Brain microvascular endothelial cell (primary cell): Measurements from ENCODE around the gene DNLZ.

Experiments used
- DNase-seq: peaks from one replicate; pipeline ENCODE4 v3.0.0-alpha.2; 2020
- H3K27ac ChIP-seq: fragments of 250-450 bp; sonication (Bioruptor Pico); 2 replicates; pipeline ENCODE4 v1.5.1; 2020; ENCODE audit warnings: mild to moderate bottlenecking, moderate library complexity
- H3K27me3 ChIP-seq: fragments of 250-450 bp; sonication (Bioruptor Pico); replicated peaks from 2 replicates; pipeline ENCODE4 v1.5.1; 2020; ENCODE audit warnings: mild to moderate bottlenecking
- H3K36me3 ChIP-seq: fragments of 250-450 bp; sonication (Bioruptor Pico); replicated peaks from 2 replicates; pipeline ENCODE4 v1.5.1; 2020; ENCODE audit warnings: mild to moderate bottlenecking
- H3K4me3 ChIP-seq: 2 replicates; pipeline ENCODE4 v1.5.1; 2011; ENCODE audit warnings: low read depth, mild to moderate bottlenecking, control low read depth, low read length, moderate library complexity
- in situ Hi-C: cut with HindIII; loops from 2 replicates; pipeline ENCODE4 v1.10.0; 2017; ENCODE audit warnings: low sequenced_read_pairs, low pct_ligation_motif_present
- TF ChIP-seq, protein P1 (sequence below): IDR thresholded peaks from 2 replicates; pipeline ENCODE4 v1.5.1; 2011; ENCODE audit warnings: low read depth, mild to moderate bottlenecking, moderate library complexity, low read length, control low read depth, inconsistent platforms; ENCODE audit errors: missing control alignments

Gene DNLZ

DNA sequence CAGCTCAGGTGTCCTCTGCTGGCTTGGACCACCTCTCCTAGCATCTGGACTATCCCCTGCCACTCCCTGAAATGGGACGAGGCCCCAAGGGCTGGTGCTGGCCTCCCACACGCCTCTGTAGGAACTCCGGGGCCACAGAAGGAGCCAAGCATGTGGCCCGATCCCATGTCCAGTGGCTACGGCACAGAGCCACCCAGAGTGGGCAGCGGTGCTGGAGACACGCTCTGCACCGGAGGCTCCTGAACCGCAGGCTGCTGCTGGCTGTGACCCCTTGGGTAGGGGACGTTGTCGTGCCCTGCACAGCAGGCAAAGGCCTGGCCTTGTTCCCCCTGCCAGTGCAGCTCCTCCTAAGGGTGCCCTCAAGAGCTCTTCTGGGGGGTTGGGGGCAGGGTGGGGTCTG, 16.3 kb upstream of the DNLZ start:
- no peak for DNase-seq
- Histone ChIP-seq H3K27ac (no peak overlapping the region), H3K36me3 (peaks cover 70% of the 10 kb centered on the region), H3K4me3 (no peak overlapping the region), H3K27me3 (no peaks in the 10 kb centered on the region)
- TF ChIP-seq, protein P1, sequence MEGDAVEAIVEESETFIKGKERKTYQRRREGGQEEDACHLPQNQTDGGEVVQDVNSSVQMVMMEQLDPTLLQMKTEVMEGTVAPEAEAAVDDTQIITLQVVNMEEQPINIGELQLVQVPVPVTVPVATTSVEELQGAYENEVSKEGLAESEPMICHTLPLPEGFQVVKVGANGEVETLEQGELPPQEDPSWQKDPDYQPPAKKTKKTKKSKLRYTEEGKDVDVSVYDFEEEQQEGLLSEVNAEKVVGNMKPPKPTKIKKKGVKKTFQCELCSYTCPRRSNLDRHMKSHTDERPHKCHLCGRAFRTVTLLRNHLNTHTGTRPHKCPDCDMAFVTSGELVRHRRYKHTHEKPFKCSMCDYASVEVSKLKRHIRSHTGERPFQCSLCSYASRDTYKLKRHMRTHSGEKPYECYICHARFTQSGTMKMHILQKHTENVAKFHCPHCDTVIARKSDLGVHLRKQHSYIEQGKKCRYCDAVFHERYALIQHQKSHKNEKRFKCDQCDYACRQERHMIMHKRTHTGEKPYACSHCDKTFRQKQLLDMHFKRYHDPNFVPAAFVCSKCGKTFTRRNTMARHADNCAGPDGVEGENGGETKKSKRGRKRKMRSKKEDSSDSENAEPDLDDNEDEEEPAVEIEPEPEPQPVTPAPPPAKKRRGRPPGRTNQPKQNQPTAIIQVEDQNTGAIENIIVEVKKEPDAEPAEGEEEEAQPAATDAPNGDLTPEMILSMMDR = no peak
- in situ Hi-C loops = no loop called here

DNA sequence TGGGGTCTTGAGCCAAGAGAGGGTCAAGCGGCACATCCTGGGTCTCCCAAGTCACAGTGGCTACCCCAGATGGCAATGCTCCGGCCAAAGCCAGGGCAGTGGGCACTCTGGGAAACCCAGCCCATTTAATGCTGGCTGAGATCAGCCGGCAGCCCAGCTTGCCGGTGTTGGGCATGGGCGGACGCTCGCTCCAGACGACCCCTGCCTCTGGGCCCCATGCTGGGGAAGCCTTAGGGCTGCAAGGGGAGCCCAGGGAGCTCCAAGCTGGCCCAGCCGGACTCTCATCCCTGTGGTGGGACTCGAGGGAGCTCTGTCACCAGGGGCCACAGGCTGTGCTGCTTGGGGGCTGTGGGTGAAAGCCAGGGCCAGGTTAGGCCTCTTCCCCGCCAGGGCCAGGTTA, 15.9 kb upstream of the DNLZ start:
- TF ChIP-seq, protein P1 = no peak
- Histone ChIP-seq H3K36me3 (peaks cover 70% of the 10 kb centered on the region), H3K27me3 (no peaks in the 10 kb centered on the region), H3K4me3 (no peak overlapping the region), H3K27ac (no peak overlapping the region)
- in situ Hi-C loops = no loop called here
- DNase-seq = no peak

DNA sequence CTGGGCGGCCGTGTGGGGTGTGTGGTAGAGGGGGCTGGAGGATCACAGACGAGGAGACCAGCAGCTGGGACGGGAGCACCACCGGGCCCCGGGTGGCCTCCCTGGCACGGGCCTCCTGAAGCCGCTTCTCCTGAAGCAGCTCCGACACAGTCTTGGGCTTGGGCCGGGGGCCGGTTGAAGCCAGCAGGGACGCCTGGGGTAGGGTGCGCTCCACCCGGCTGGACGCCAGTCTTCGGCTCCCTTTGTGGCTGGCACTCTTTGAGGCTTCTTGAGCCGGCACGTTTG, 15.4 kb upstream of the DNLZ start:
- H3K36me3 ChIP-seq = peaks cover 66% of the 10 kb centered on the region
- no peak overlapping the region for H3K27ac ChIP-seq
- in situ Hi-C loops = no loop called here

DNA sequence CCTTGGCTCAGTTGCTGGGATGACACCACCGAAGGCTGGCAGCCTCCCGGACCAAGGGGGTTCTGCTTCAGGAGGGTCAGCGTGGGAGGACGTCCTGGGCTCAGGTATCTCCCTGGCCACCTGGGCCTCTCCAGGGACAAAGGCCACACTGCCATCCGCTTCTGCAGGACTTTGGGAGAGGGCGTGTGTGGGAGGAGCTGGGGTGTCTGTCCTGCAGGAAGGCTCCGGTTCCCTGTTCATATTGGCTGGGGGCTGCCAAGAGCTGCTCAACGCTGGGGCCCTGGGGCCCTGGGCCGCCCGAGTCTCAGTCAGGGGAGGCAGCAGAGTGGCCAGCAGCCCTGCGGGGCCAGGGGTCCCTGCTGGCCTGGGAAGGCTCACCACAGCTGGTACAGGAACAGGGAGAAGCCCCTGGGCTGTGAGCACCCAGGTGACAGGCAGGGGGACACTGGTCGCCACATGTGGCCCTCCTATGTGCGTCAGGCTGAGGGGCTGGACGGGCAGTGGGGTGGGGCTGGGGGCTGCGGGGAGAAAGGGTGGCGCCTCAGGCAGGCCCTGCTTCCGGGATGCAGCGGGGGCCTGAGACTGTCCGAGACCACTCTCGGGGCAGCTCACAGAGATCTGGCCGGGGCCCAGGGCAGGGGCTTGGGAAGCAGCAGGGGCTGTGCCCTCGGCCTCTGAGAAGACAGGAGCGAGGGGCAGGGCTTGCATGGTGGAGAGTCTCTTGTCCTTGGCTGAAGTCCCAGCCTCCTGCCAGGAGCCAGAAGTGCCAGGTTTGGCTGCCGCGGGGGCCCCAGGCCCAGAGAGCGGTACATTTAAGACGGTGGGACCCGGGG, 14.8 kb upstream of the DNLZ start:
- Histone ChIP-seq H3K27ac (no peak overlapping the region), H3K27me3 (no peaks in the 10 kb centered on the region), H3K4me3 (no peak overlapping the region), H3K36me3 (peaks cover 63% of the 10 kb centered on the region)
- in situ Hi-C loops = no loop called here
- DNase-seq = no peak
- TF ChIP-seq, protein P1 = no peak

More for the DNA sequence above, 15.4 kb upstream of the DNLZ start:
- TF ChIP-seq, protein P1 = no peak
- Histone ChIP-seq H3K4me3 (no peak overlapping the region), H3K27me3 (no peaks in the 10 kb centered on the region)
- no peak for DNase-seq

DNA sequence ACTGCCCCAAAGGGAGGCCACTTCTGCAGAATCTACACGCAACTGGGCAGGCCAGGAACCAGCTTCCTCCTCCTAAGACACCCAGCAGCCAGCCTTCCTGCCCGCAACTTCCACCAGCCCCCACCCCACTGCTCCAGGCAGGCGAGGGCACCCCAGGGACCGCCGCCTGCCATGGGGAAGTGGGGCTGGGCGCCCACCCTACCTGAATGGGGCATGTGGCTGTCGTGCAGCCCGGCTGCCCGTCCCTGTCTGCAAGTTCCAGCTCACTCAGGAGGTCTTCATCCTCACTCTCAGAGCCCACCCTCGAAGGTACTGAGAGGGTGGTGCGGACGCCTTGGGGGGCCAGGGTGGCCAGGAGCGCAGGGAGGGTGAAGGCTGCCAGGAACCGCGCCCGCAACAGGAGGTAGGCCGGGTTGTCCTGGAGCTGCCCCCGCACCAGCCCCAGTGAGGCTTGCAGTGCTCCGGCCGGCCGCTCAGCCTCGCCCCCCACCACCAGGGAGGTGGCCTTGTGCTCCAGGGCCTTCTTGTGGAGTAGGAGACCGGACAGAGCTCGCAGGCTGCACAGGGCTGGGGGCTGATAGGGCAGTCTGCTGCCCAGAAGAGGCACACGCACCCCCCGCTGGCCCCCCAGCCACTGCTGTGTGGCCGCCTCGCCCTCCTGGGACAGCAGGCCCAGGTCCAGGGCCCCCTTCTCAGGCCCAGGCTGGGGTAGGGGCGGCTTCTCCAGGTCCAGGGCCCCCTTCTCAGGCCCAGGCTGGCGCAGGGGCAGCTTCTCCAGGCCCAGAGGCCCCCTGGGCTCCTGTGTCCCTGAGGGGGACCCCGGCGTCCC, 14.0 kb upstream of the DNLZ start:
- no peaks in the 10 kb centered on the region for H3K27me3 ChIP-seq
- no peak for DNase-seq
- no peak overlapping the region for H3K27ac ChIP-seq
- in situ Hi-C loops = no loop called here
- no peak overlapping the region for H3K4me3 ChIP-seq
- peaks cover 55% of the 10 kb centered on the region for H3K36me3 ChIP-seq
- TF ChIP-seq, protein P1 = no peak
